ENCODE measurements around the gene SLCO2A1. TPM values are rescaled to one million over a fixed set of nuclear protein-coding genes. Genes with fewer than 3 reads are reported as not detected.

SLCO2A1 gene
- total and polyA plus RNA-seq, 2 of the 4 experiments (the other 2 are of a cell fraction) = under 0.01 to 1.5 TPM

DNA sequence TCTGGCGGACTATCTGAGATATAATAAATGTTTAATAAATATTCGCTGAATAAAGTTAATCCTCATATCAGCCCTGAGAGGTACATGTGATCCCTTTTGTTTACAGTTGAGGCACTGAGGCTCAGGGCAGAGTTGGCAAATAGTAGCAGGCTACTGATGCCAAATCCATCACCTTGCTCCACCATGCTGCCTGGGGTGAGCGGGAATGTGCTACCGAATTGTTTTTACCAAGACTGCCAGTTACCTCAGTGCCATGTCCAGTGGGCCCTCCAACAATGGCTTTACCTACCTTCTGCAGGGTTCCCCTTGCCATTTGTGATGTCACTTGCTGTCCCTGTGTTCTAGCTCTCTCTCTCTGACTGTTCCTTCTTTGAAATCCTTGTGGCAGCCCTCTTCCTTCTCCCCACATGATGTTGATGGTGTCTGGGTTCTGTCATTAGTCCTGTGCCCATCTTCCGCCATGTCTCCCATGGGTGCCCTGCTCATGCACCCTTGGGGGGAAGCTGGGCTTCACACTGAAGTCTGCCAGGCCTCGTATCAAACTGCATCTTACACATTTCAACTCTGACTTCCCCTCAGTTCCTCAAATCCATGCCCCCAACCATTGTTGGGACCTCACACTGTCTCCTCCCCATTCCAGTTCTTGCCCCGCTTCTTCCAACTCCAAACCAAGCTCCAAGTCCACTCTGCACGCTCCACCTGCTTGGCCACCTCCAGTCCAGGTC, 35.4 kb downstream of the SLCO2A1 start:
- 73% methylated on average over 5 of the region's 8 CpGs; no CpG with 5 or more reads in 1 of the 2 experiments for WGBS, 2 experiments (ENCODE audit: extremely low coverage in 2 of 2, insufficient read length in 1 of 2)
- BruUV-seq (replicated peaks) = no TSS peak

More for the DNA sequence above, 35.4 kb downstream of the SLCO2A1 start:
- Histone ChIP-seq H4K91ac (ENCODE audit: insufficient read depth, low read depth, low read length) (no peak overlapping the region), H3K56ac (ENCODE audit: extremely low read depth, insufficient read depth, low read length) (no peak overlapping the region), H3K14ac (replicated peaks; ENCODE audit: low read depth, low read length) (no peak overlapping the region), H2AK9ac (replicated peaks; ENCODE audit: low read depth, low read length, poor library complexity) (no peak overlapping the region), H3K18ac (ENCODE audit: low read depth, low read length) (no peak overlapping the region), H2AFZ (replicated peaks; ENCODE audit: low read length, poor library complexity) (no peak overlapping the region), H2BK15ac (ENCODE audit: low read depth, low read length) (no peak overlapping the region), H3K4me1 (ENCODE audit: control insufficient read depth, insufficient read depth, low read length) (0 out of 2 replicates have a peak, but pooled peaks cover 2% of the 10 kb centered on the region), H3K36me3 (ENCODE audit: control insufficient read depth, insufficient read depth, low read length) (no peaks in the 10 kb centered on the region), H3K9ac (ENCODE audit: low read depth, low read length) (no peak overlapping the region), H3K4me3 (ENCODE audit: insufficient read depth, low read depth, low read length) (no peak overlapping the region), H3K9me1 (ENCODE audit: insufficient read depth, low read length) (no peaks in the 10 kb centered on the region), H3K4me2 (ENCODE audit: low read depth, low read length) (no peak overlapping the region), H3K9me3 (ENCODE audit: control insufficient read depth, insufficient read depth, low read length) (no peaks in the 10 kb centered on the region), H3K27me3 (ENCODE audit: control insufficient read depth, insufficient read depth, low read length) (peaks cover 4% of the 10 kb centered on the region), H3K4ac (ENCODE audit: low read depth, low read length) (no peak overlapping the region), H2AK5ac (ENCODE audit: low read depth, low read length) (no peak overlapping the region), H3K27ac (ENCODE audit: insufficient read depth, low read length) (no peak overlapping the region), H2BK120ac (ENCODE audit: low read depth, low read length) (no peak overlapping the region), H2BK5ac (ENCODE audit: low read depth, low read length, poor library complexity, severe bottlenecking) (no peak overlapping the region), H4K5ac (ENCODE audit: low read depth, low read length) (no peak overlapping the region), H3K79me1 (ENCODE audit: low read depth in 1 of 2, low read length in 2 of 2) (no peaks in the 10 kb centered on the region), H4K8ac (ENCODE audit: low read depth in 2 of 2, low read length in 2 of 2) (no peak overlapping the region), H3K23ac (ENCODE audit: low read depth, low read length) (no peak overlapping the region), H2BK20ac (ENCODE audit: low read depth, low read length) (no peak overlapping the region), H4K20me1 (ENCODE audit: insufficient read depth, low read length) (no peaks in the 10 kb centered on the region)
- ChIA-PET POLR2A (ENCODE audit: unreplicated experiment) (no interaction called here), CTCF (no interaction called here)
- dilution Hi-C loops (cut with HindIII; ENCODE audit: low sequenced_read_pairs, unreplicated experiment) (no loop called here), in situ Hi-C loops (cut with MboI; ENCODE audit: low sequenced_read_pairs) (no loop called here), intact Hi-C loops (cut with micrococcal nuclease) (no loop called here)
- ATAC-seq (ENCODE audit: low read depth) (no peak), DNase-seq (no peak)
- TF ChIP-seq RAD21 (IDR thresholded peaks at IDR 0.05; ENCODE audit: low read length) = no peak
- no peak for TF ChIP-seq FOS (IDR thresholded peaks at IDR 0.05; ENCODE audit: low read depth, low read length)
- TF ChIP-seq MAZ (IDR thresholded peaks at IDR 0.05; ENCODE audit: borderline replicate concordance, low read depth, low read length) = no peak
- no peak for TF ChIP-seq MAFK (IDR thresholded peaks at IDR 0.05; ENCODE audit: low read depth, low read length)
